ENCODE results near the gene AGPAT1.

The AGPAT1 gene

DNA sequence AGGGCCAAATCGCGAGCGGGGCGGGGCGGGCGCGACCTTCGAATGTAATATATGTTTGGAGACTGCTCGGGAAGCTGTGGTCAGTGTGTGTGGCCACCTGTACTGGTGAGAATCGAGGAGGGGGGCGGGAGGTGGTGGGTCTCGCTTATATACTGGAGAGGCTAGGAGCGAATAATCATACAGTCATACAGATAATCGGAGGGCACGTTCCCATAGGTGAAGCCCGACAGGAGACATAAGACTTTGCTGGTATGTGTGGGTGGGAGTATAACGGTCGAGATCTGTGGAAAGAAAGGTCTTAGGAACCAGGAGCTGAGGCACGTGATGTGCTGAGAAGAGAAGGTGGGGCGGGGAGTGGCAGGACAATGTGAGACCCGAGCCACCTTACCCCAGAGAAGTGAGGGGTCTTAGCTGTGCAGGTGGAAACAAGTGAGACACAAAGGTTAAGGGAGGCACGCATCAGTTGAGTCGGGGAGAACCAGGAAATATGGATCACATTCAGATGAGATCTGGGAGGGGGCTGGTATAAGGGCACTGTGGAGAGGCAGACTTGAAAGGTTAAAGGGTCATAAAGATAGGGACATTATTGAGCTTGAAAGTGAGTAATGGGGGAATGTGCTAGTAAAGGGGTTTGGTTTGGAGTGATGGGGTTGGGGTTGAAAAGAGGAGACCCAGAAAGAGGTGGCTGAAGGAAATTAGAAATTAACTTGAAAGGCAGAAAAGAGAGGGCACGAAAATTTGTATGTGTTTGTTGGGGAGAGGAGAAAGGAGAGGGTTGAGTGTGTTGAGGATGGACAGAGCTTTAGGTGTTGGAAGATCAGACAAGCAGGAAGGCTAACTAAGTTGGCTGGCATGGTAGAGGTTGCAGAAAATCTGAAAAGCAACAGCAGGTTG, 2.9 kb upstream of the AGPAT1 start:
- TF ChIP-seq, protein P1, sequence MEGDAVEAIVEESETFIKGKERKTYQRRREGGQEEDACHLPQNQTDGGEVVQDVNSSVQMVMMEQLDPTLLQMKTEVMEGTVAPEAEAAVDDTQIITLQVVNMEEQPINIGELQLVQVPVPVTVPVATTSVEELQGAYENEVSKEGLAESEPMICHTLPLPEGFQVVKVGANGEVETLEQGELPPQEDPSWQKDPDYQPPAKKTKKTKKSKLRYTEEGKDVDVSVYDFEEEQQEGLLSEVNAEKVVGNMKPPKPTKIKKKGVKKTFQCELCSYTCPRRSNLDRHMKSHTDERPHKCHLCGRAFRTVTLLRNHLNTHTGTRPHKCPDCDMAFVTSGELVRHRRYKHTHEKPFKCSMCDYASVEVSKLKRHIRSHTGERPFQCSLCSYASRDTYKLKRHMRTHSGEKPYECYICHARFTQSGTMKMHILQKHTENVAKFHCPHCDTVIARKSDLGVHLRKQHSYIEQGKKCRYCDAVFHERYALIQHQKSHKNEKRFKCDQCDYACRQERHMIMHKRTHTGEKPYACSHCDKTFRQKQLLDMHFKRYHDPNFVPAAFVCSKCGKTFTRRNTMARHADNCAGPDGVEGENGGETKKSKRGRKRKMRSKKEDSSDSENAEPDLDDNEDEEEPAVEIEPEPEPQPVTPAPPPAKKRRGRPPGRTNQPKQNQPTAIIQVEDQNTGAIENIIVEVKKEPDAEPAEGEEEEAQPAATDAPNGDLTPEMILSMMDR (conservative IDR thresholded peaks at IDR 0.05; ENCODE audit: low read length): no peak
- peak overlapping the region; percentile 97 for H3K4me3 ChIP-seq (ENCODE audit: low read length)
- no peak for DNase-seq (ENCODE audit: low read depth)

DNA sequence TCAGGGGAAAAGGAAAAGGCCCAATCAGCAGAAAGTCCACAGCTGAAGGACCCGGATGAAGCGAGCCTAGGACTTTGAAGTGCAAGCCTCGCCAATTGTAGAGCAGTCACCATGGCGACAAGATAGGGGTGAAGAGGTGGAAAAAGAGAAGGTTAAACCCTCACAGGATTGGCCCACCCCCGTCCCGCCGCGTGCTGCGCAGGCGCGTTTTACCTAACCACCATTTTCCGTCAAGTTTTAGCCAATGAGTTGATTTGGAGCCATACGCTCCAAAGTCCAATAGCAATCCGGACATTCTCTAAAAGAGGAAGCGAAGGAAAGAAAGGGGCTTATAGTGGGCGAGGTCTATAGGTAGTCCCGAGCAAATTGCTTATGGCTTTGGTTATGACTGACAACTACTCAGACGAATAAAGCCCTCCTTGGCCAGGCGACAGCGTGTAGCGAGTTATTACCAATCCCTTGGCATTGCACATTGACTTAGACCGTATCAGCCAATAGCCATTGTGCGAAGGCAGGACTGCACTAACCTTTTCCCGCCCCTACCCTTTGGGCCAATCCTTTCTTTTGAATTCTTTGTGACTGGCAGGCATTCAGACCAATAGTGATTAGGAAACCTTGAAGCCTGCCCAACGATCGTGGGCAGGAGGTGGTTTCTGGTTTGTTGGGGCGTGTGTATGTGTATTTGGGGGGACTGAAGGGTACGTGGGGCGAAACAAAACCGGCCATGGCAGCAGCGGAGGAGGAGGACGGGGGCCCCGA, 2.1 kb upstream of the AGPAT1 start, which contains the start of gene RNF5:
Gene RNF5 (plus strand): TSS at position 618 of the 759 bp plus-strand sequence. CDS start 107 bp downstream, at position 725.
- peak; percentile 100 for DNase-seq (ENCODE audit: low read depth)
- TF ChIP-seq, protein P1 (conservative IDR thresholded peaks at IDR 0.05; ENCODE audit: low read length): no peak
- peak within 1 kb of the TSS; percentile 97 for H3K4me3 ChIP-seq (ENCODE audit: low read length)

DNA sequence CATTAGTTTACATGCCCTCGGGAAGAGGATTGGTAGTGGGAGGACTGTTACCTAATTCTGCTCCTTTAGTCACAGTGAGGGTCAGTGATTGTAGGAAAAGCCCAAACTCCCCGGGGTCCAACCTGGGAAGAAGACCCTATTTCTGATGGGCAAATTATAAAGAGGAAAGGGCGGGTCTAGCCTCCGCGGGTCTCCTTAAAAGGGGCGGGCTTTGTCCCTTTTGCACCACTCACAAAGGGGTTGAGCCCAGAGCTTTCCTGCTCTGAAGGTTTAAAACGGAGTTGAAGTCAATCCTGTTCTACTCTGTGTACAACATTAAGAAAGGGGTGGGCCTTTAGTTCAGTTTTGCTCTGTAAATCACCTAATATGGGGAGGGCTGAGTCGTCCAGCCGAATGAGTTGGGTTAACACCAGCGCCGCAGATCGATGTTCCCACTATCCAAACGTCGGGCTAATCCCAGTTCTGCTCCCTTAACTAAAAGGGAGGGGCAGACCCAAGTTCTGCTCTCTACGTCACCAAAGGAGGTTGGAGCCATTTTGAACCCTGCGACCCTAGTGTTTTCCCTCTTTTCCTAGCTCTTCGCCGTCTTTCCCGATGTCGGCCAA, 1.4 kb upstream of the AGPAT1 start:
- no peak for DNase-seq (ENCODE audit: low read depth)
- TF ChIP-seq, protein P1 (conservative IDR thresholded peaks at IDR 0.05; ENCODE audit: low read length): no peak
- peak overlapping the region; percentile 97 for H3K4me3 ChIP-seq (ENCODE audit: low read length)

DNA sequence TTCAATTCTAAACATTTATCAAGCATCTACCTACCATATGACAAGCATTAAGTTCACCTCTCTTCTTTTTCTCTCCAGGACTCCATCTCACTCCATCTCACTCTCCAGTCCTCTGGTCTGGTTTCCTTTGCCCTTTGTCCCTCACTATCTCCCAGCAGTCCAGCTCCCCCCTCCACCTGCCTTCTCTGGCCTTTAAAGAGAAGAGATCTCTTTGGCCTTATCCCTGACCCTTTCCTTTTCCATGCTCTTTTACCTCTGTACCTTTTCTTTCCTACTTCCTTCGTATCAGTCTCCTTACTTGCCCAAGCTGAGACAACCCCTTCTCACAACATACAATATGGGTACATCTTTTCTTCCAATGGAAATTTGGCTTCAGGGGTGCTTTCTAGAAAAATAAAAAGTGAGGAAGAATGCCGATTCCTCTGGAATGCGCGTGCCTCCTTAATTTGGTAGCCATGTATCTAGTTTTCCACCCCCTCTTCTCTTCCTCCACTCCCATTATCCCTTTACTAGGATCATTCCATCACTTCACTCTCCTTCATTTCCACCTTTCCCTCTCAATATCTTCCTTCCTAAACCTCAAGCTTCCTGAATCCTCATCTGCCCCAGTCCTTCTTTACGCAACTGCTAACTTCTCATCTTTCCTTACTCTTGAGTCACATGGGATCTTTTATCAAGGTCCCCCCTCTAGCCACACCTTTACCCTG, 745 bp upstream of the AGPAT1 start:
- TF ChIP-seq, protein P1 (conservative IDR thresholded peaks at IDR 0.05; ENCODE audit: low read length): no peak
- H3K4me3 ChIP-seq (ENCODE audit: low read length): peak overlapping the region; percentile 97
- DNase-seq (ENCODE audit: low read depth): peak; percentile 40

DNA sequence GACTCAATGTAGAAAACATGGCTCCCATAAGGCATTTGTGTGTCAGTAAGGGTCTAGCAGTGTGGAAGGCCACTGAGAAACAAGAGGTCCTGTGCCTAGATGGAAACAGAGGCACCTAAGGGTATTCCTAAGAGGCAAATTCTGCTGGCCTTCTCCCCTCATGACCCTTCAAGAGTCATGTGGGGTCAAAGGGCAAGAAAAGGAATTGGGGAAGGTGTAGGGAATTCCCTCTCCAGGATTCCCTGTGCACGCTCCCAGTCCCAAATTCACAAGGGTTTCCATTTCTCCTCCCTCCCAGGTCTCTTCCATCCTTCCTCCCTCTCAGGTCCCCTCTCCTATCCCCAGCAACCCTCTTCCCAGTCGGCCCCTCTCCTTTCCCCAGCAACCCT, 568 bp downstream of the AGPAT1 start:
- DNase-seq (ENCODE audit: low read depth): no peak
- H3K4me3 ChIP-seq (ENCODE audit: low read length): peak overlapping the region; percentile 97
- TF ChIP-seq, protein P1 (conservative IDR thresholded peaks at IDR 0.05; ENCODE audit: low read length): no peak

DNA sequence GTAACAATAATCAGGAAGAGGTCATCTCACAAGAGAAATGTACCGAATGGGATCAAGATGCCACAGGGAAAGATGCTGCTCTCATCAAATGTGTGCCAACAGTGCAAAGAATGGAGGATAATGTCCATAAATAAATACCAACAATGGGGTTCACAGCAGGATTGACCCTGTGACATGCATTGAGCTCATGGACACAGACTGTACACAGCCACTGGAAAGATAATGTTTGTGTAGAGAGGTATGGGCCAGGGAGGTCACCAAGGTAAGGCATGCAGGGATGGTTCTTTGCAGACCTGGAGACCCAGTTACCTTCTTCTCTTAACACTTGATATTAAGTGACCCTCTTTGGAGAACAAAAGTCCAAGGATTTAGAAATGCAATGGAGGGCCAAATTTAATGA, 1.5 kb downstream of the AGPAT1 start:
- H3K4me3 ChIP-seq (ENCODE audit: low read length): peak overlapping the region; percentile 97

More for the DNA sequence above, 1.5 kb downstream of the AGPAT1 start:
- TF ChIP-seq, protein P1 (conservative IDR thresholded peaks at IDR 0.05; ENCODE audit: low read length): no peak
- DNase-seq (ENCODE audit: low read depth): no peak
